ENCODE data around the gene ASB16. TPM values are rescaled to one million over a fixed set of nuclear protein-coding genes. Genes with fewer than 3 reads are reported as not detected.
A peak's percentile ranks its signal among the peaks of the same experiment; 100 is the strongest.

ASB16 gene
- total and polyA plus RNA-seq, 2 donors (not counting 1 experiment from before 2014, with no cell fraction given), result not detected

DNA sequence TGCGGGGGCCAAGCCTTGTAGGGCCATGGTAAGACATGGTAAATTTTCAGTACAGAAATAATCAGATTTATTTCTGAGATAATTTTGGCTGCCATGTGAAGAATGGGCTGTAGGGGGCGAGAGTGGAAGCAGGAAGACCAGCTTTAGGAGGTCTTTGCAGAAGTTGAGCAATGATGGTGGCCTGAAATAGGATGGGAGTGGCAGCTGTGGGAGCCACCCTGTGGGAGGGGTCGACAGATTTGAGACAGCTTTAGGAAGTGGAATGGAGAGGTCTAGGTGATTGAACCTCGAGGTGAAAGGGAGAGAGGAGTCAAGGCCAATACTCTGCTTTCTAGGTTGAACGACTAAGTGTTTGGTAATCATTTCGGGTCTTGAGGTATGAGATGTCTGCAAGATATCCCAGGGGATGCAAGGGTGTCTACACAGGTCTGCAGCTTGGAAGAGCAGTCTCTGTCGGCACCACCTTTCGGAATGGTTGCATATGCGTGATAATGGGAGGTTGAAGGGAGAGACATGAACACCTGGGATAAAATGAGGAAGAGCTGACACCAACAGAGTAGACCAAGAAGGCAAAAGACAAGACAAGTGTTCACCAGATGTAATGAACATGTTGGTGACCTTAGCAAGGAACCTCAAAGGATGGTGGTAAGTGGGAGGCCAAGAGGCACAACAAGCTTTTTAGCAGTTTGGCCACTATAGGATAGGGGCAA lies 33.4 kb downstream of the ASB16 start:
- no peaks in the 10 kb centered on the region for H3K9me3 Mint-ChIP-seq (ENCODE audit: insufficient read depth)
- peak overlapping the region; percentile 3 for H3K4me2 ChIP-seq (replicated peaks; ENCODE audit: low read depth, low read length, poor library complexity, severe bottlenecking)
- peak overlapping the region; percentile 82 for H3K27ac Mint-ChIP-seq
- H3K4me1 Mint-ChIP-seq, result peaks cover 32% of the 10 kb centered on the region
- no peaks in the 10 kb centered on the region for H3K27me3 Mint-ChIP-seq
- no peak overlapping the region for H2AFZ ChIP-seq (ENCODE audit: insufficient read depth, low read depth, low read length, poor library complexity, severe bottlenecking)
- intact Hi-C loops (cut with micrococcal nuclease), result no loop called here
- TF ChIP-seq CTCF (IDR thresholded peaks at IDR 0.05) (peak; percentile 79), EZH2 (IDR thresholded peaks at IDR 0.05; ENCODE audit: borderline replicate concordance, insufficient read depth, low read depth, low read length, poor library complexity, severe bottlenecking) (no peak)
- peaks cover 0 to 27% of the 10 kb centered on the region in 2 experiments for H3K36me3 ChIP-seq (replicated peaks in 1 of 2; ENCODE audit: control extremely low read depth in 1 of 2, control insufficient read depth in 1 of 2, extremely low read depth in 1 of 2, insufficient read depth in 2 of 2, low read length in 1 of 2)
- no peaks in the 10 kb centered on the region for H3K27me3 ChIP-seq (replicated peaks in 1 of 4; ENCODE audit: control extremely low read depth in 1 of 4, control insufficient read depth in 3 of 4, insufficient read depth in 4 of 4, low read length in 3 of 4)
- H3K9me3 ChIP-seq (ENCODE audit: control extremely low read depth in 1 of 3, control insufficient read depth in 2 of 3, insufficient read depth in 1 of 3, low read length in 2 of 3), result no peaks in the 10 kb centered on the region
- peaks cover 18 to 26% of the 10 kb centered on the region in 2 donors for H3K4me1 ChIP-seq (ENCODE audit: control insufficient read depth in 2 of 2, insufficient read depth in 2 of 2, low read length in 2 of 2)
- H3K4me3 ChIP-seq (ENCODE audit: control extremely low read depth in 1 of 5, extremely low read depth in 1 of 5, insufficient read depth in 1 of 5, low read depth in 2 of 5, low read length in 4 of 5), result no peak overlapping the region
- DNase-seq, result peak; percentile 69
- H3K79me2 ChIP-seq (ENCODE audit: control insufficient read depth, insufficient read depth, low read length), result peaks cover 3% of the 10 kb centered on the region
- ChIA-PET CTCF (interaction anchor here (0.7 to 4.6 kb wide), 15 partner anchors 10 to 319 kb away, joined by 3 to 44 read pairs (median 7); partner anchors contain the start of genes FAM171A2, GRN, SLC25A39 and TMUB2), POLR2A (interaction anchor here (0.6 to 8.9 kb wide), 5 partner anchors 15 to 131 kb away, joined by 3 to 100 read pairs (median 3); partner anchors contain the start of genes TMUB2 and UBTF)
- H4K20me1 ChIP-seq (ENCODE audit: control insufficient read depth, insufficient read depth, low read length, poor library complexity, severe bottlenecking), result peaks cover 15% of the 10 kb centered on the region
- H3K27ac ChIP-seq (ENCODE audit: low read length in 2 of 2), result peak overlapping the region in 1 of 2 donors; percentile 6
- 49% methylated on average over 9 of the region's 9 CpGs for WGBS (ENCODE audit: insufficient coverage)
- no peak overlapping the region for H3K9ac ChIP-seq (ENCODE audit: low read length)
- ATAC-seq (ENCODE audit: low read depth), result no peak
- H3K4me3 Mint-ChIP-seq, result no peak overlapping the region

GRCh38 chr17:44204441-44204882 lies 34.0 kb downstream of the ASB16 start:
- peak overlapping the region; percentile 15 for H3K27ac Mint-ChIP-seq
- H3K9ac ChIP-seq (ENCODE audit: low read length), result no peak overlapping the region
- H3K4me1 Mint-ChIP-seq, result peaks cover 32% of the 10 kb centered on the region
- POLR2A ChIA-PET, result interaction anchor here (0.6 to 8.9 kb wide), 4 partner anchors 14 to 143 kb away, joined by 3 to 100 read pairs (median 4); partner anchors contain the start of gene UBTF
- H3K79me2 ChIP-seq (ENCODE audit: control insufficient read depth, insufficient read depth, low read length), result peaks cover 7% of the 10 kb centered on the region
- WGBS (ENCODE audit: insufficient coverage), result 83% methylated on average over 2 of the region's 5 CpGs
- no peaks in the 10 kb centered on the region for H3K9me3 ChIP-seq (ENCODE audit: control extremely low read depth in 1 of 3, control insufficient read depth in 2 of 3, insufficient read depth in 1 of 3, low read length in 2 of 3)
- peaks cover 18% of the 10 kb centered on the region for H4K20me1 ChIP-seq (ENCODE audit: control insufficient read depth, insufficient read depth, low read length, poor library complexity, severe bottlenecking)
- H3K4me3 ChIP-seq (ENCODE audit: control extremely low read depth in 1 of 5, extremely low read depth in 1 of 5, insufficient read depth in 1 of 5, low read depth in 2 of 5, low read length in 4 of 5), result no peak overlapping the region
- CTCF ChIA-PET, result interaction anchor here (1.0 to 4.6 kb wide), 12 partner anchors 10 to 159 kb away, joined by 3 to 44 read pairs (median 7); partner anchors contain the start of genes FAM171A2, GRN, SLC25A39 and TMUB2
- DNase-seq, result no peak
- no peaks in the 10 kb centered on the region for H3K27me3 ChIP-seq (replicated peaks in 1 of 4; ENCODE audit: control extremely low read depth in 1 of 4, control insufficient read depth in 3 of 4, insufficient read depth in 4 of 4, low read length in 3 of 4)
- H3K27me3 Mint-ChIP-seq, result no peaks in the 10 kb centered on the region
- no peak for ATAC-seq (ENCODE audit: low read depth)
- H2AFZ ChIP-seq (ENCODE audit: insufficient read depth, low read depth, low read length, poor library complexity, severe bottlenecking), result no peak overlapping the region
- no peak overlapping the region for H3K4me2 ChIP-seq (replicated peaks; ENCODE audit: low read depth, low read length, poor library complexity, severe bottlenecking)
- peaks cover 18 to 26% of the 10 kb centered on the region in 2 donors for H3K4me1 ChIP-seq (ENCODE audit: control insufficient read depth in 2 of 2, insufficient read depth in 2 of 2, low read length in 2 of 2)
- no peak overlapping the region for H3K4me3 Mint-ChIP-seq
- TF ChIP-seq EZH2 (IDR thresholded peaks at IDR 0.05; ENCODE audit: borderline replicate concordance, insufficient read depth, low read depth, low read length, poor library complexity, severe bottlenecking) (no peak), CTCF (IDR thresholded peaks at IDR 0.05) (no peak)
- intact Hi-C loops (cut with micrococcal nuclease), result no loop called here
- no peaks in the 10 kb centered on the region for H3K9me3 Mint-ChIP-seq (ENCODE audit: insufficient read depth)
- H3K36me3 ChIP-seq (replicated peaks in 1 of 2; ENCODE audit: control extremely low read depth in 1 of 2, control insufficient read depth in 1 of 2, extremely low read depth in 1 of 2, insufficient read depth in 2 of 2, low read length in 1 of 2), result peaks cover 0 to 32% of the 10 kb centered on the region in 2 experiments
- H3K27ac ChIP-seq (ENCODE audit: low read length in 2 of 2), result peak overlapping the region in 1 of 2 donors; percentile 48

Data from B cell (primary cell).